ENCODE results near the gene TRIM28.
"Not testable (repeated sequence)": the region's sequence is repeated elsewhere in the genome, so short reads cannot be mapped to it uniquely, and the experiment has no call there.

Gene TRIM28

DNA sequence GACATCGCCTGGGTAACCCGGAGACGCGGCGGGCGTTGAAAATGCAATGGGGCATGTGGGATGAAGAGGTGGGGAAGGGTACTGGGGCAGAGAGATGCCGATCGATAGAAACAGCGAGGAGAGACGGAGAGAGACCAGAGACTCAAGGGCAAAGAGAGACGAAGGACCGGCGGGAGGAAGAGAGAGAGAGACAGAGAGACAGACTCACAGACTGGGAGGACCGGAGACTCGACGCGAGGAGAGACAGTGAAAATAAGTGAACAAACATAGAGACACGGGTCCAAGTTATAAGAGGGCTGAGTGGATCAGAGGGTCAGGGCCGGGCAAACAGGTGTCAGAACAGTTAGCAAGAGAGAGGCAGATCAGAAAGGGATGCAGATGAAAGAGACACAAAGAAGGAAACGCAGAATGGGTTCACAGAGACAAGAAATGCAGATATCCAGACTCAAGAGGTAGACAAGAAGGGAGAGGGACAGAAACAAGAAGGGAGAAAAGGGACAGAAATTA is 29.8 kb downstream of the TRIM28 start:
- in situ Hi-C loops (cut with MboI; ENCODE audit: low sequenced_read_pairs): no loop called here

DNA sequence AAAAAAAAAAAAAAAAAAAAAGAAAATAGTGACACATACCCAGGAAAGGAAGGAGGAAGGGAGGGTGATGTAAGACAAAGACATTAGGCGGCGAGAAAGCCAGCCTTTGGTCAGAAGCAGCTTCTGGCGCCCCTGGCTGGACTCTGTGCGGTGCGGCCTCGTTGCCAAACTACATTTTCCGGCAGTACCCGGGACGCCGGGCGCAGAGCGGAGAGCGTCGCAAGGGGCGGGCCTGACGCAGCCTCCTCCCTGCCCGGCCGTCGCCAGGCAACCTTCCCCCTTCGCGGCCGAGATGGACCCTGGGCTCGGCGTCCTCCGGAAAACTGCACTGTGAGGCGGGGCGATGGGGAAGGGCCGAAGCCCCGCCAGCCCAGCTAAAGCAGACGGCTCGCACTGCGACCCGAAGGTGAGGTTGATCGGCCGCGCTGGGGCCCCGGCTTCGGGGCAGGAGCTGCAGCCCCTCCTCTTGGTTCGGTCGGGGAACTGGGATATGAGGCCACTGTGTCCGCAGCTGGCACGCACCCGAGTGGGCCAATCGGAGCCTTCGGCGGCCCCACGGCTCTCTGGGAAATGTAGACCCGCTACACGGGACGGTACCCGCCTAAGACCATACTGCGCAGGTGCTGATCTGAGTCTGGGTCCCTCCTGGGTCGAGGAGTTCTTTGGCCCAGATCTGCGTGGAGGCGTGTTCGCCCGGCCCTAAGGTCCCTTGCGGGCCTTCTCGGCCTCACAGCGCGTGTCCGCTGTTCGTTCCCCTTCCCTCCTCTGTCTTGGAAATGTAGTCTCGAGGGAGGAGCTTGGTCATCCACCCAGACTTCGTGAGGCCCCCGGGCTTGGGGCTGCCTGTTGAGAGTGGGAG is 31.5 kb downstream of the TRIM28 start:
- in situ Hi-C loops (cut with MboI; ENCODE audit: low sequenced_read_pairs): no loop called here

DNA sequence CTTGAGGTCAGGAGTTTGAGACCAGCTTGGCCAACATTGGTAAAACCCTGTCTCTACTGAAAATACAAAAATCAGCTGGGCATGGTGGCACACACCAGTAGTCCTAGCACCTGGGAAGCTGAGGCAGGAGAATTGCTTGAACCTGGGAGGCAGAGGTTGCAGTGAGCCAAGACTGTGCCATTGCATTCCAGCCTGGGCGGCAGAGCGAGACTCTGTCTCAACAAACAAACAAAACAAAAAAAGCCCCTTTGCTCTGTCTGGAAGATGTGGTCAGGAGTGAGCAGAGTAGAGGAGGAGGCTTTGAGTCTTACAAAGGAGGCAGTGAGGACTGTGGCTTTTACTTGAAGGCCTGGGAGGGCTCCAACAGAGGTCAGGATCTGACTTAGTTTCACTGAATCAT is 33.7 kb downstream of the TRIM28 start:
- in situ Hi-C loops (cut with MboI; ENCODE audit: low sequenced_read_pairs): not testable (repeated sequence)

DNA sequence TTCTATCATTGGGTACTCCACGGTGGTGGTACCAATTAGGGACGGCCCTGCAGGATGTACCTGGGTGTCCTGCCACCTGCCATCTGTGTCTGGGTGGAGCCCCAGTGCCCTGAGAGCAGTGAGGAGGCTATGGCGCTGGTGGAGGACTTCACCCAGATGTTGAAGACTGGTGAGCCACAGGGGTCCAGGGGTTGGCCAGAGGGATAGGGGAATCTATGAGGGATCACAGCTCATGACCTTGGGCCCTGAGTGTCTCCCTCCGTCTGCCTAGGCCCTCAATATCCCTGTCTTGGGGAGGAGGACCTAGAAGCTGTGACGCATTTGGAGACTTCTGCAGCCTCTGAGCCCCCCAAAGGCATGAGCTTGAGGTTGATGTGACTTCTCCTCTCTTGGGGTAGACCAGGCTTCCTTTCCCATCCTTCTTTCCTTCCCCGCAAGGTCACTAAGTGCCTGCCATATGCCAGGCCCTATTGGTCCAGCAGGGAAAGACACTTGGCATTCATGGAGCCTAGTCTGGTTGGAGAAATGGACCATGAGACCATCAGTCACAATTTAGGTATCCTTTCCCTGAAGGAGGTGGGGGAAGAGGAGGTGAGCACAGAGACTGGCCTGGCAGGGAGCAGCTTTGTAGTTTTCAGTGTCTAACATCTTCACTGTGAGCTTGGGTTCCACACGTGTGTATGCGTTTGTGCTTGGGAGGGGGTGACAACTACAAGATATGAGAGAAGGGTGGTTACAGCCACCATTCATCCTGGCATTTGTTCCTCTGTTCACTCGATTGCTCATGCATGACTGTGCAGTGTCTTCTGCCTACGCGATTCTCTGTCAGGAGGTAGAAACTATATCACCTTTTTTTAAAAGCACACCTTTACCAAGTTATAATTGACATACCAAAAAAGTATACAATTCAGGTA is 34.4 kb downstream of the TRIM28 start:
- in situ Hi-C loops (cut with MboI; ENCODE audit: low sequenced_read_pairs): no loop called here

DNA sequence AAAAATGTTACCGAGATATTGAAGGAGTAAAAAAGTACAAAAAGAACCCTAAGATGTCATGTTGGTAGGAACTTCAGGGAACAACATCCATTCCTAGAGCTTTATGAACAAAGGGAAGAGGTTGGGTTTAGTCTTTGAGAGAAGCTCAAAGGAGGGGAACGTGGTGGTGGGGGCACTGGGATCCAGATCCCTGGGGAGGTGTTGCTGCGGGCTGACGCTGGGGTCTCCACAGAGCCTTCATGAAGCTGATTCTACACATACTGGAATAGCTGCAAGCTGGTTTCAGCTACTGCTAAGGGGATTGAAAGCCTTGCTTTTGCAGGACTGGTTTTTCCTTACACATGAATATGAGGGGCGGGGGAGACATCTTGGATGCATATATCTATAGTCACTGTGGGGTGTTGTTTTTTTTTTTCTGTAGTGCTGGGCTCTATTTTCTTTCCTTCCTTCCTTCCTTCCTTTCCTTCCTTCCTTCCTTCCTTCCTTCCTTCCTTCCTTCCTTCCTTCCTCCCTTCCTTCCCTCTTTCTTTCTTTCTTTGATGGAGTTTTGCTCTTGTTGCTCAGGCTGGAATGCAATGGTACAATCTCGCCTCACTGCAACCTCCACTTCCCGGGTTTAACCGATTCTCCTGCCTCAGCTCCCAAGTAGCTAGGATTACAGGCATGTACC is 35.7 kb downstream of the TRIM28 start:
- in situ Hi-C loops (cut with MboI; ENCODE audit: low sequenced_read_pairs): no loop called here

DNA sequence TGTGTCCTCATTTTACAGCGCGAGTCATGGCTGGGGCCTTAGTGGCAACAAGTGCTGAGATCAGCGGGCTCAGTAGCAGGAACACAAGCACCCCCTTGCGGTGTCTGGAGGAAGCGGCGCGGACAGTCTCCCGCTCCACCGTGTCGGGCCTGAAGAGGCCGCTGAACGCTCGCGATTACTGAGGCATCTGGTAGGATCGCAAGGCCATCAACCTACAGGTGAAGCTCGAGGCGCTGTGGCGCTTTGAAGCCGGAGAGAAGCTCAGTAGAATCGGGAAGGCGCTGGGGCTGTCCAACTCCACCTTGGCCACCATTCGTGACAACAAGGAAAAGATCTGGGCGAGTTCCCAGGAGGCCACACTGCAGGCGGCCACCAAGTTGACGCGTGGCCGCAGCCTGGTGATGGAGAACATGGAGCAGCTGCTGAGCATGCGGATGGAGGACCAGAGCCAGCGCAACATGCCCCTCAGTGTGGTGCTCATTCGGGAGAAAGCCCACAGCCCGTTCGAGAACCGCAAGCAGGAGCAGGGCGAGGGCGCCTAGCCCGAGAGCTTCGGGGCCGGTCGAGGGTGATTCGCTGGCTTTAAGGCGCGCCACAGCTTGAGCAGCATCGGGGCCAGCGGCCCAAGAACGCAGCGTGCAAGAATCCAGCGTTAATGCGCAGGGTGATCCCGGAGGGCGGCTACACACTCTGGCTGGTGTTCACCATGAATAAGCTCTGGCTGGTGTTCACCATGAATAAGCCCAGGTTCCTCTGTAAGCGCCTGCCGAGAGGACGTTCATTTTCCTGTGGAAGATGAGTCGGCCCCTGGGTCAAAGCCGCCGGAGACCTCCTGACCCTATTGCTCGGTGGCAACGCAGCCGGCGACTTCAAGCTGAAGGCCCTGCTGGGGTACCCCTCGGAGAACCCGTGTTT is 37.6 kb downstream of the TRIM28 start:
- in situ Hi-C loops (cut with MboI; ENCODE audit: low sequenced_read_pairs): no loop called here

DNA sequence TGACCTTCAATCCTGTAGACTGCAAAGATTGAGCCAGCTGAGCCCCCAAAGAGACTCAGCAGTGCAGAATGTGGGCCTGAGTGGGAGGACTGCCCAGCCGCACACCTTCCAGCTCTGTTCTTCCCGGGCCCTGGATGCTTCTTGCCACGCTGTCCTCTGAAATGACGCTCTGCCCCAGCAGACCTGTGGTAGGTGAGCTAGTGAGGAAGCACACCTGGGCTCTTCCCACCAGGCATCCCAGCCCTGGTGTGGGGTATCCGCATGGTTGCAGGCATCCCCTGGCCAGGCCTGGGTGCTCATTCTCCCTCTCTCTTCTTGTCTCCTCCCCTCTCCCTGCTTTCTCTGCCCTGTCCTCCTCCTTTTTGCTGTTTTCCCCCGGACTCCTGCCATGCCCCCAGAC is 39.1 kb downstream of the TRIM28 start:
- in situ Hi-C loops (cut with MboI; ENCODE audit: low sequenced_read_pairs): no loop called here

DNA sequence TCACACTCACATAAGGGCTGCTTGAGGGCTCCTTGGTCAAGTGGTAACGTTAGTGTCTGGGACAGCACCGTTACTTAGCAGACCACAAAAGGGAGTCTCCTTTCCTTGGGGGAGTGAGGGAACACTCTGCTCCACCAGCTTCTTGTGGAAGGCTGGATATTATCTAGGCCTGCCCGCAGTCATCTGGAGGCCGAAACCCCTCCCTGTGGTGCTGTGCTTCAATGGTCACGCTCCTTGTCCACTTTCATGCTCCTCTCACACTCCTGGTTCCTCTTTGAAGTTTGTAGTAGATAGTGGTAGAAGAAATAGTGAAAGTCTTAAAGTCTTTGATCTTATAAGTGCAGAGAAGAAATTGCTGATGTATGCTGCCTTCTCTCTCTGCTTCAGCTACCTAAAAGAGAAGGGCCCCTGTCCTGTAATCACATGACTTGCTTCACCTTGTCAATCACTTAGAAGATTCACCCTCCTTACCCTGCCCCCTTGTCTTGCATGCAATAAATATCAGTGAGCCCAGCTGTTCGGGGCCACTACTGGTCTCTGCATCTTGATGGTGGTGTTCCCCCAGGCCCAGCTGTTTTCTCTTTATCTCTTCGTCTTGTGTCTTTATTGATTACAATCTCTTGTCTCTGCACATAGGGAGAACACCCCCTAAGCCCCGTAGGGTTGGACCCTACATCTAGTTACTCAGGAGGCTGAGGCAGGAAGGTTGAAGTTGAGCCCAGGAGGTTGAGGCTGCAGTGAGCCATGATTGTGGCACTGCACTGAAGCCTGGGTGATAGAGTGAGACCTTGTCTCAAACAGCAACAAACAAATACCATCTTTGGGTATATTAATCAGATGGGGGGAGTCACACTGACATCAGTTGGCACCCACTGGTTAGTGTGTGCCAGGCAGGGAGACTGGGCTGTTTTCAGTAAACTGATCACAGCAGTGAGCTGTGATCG is 40.9 kb downstream of the TRIM28 start:
- in situ Hi-C loops (cut with MboI; ENCODE audit: low sequenced_read_pairs): no loop called here

DNA sequence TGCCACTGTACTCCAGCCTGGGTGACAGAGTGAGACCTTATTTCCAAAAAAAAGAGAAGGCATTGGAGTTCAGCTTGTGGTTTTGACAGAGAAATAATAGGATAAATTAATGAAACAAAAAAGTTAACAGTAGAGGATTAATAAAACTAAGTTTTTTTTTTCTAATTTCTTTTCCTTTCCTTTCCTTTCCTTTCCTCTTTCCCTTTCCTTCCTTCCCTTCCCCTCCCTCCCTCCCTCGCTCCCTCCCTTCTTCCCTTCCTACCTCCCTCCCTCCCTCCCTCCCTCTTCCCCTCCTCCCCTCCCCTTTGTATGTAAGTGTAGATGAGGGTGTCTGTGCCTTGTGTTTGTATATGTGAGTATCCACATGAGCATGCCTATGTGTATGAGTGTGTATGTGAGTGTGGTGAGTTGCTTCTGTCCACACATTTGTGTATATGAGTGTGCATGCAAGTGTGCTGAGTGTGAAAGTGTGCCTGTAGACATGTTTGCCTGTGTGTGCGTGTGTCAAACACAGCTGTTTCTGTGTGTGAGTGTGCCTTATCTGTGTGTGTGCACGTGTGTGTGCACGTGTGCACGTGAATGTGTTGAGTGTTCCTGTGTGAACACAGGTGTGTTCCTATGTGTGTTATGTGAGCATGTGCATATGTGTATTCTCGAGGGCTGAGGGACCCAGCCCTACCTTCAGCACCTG is 41.7 kb downstream of the TRIM28 start:
- in situ Hi-C loops (cut with MboI; ENCODE audit: low sequenced_read_pairs): no loop called here

DNA sequence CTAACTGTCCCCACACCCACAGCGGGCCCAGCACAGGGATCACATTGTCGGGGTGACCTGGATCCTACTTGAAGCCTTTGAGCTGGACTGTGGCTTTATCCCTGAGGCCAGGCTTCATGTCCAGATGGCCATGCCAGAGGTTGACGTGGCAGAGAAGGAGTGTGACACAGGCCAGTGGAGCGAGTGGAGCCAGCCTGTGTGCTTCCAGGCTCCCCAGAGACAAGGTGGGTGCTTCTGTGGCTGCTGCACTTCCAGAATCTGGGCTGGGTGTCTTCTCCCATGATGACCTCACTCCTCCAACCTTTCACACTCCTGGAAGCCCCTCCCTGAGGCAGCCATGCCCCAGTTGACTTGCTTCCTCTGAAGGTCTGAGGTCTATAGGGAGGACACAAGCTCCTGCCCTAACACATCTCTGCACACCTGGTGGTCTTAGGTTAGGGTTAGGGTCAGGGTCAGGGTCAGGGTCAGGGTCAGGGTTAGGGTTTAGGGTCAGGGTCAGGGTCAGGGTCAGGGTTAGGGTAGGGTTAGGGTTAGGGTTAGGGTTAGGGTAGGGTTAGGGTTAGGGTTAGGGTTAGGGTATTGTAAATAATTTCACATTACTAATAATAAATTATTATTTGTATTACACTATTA is 42.4 kb downstream of the TRIM28 start:
- in situ Hi-C loops (cut with MboI; ENCODE audit: low sequenced_read_pairs): no loop called here

Measured in HL-60/S4 treated with phorbol 12-myristate 13-acetate at 8.2 ng/mL for 4 days and 3 days (cell line).